GM21360 (cell line): ENCODE data around the gene KRT15.

Experiments
- ATAC-seq: cut with Tn5 transposase; IDR thresholded peaks from one replicate; pipeline ENCODE4 v1.9.1; 2021; ENCODE audit warnings: mild to moderate bottlenecking, moderate library complexity; ENCODE audit not compliant: unreplicated experiment

KRT15 gene

GRCh38 chr17:41505809-41506767, 12.6 kb downstream of the KRT15 start:
- ATAC-seq, result no peak

- no peak for ATAC-seq
These were observed 13.5 kb downstream of the KRT15 start, which contains the start of gene KRT13 for GRCh38 chr17:41505007-41505808. Gene KRT13, minus strand, starts transcription at chr17:41505612. Its CDS starts 62 bp downstream, at chr17:41505550.

GRCh38 chr17:41504246-41504977, 14.3 kb downstream of the KRT15 start:
- no peak for ATAC-seq

GRCh38 chr17:41503202-41503601, 15.5 kb downstream of the KRT15 start:
- no peak for ATAC-seq

GRCh38 chr17:41500131-41500911, 18.4 kb downstream of the KRT15 start:
- no peak for ATAC-seq

- no peak for ATAC-seq
These were observed 19.0 kb downstream of the KRT15 start for GRCh38 chr17:41499714-41500113.

- no peak for ATAC-seq
These were observed 20.4 kb downstream of the KRT15 start for GRCh38 chr17:41498276-41498675.

- ATAC-seq, result no peak
These were observed 21.7 kb downstream of the KRT15 start for GRCh38 chr17:41496803-41497484.

GRCh38 chr17:41494524-41494923, 24.2 kb downstream of the KRT15 start:
- no peak for ATAC-seq

GRCh38 chr17:41492771-41493170, 25.9 kb downstream of the KRT15 start:
- no peak for ATAC-seq

- ATAC-seq, result no peak
These were observed 26.3 kb downstream of the KRT15 start for GRCh38 chr17:41492351-41492750.

- no peak for ATAC-seq
These were observed 27.2 kb downstream of the KRT15 start for GRCh38 chr17:41491476-41491875.

GRCh38 chr17:41490000-41490990, 28.4 kb downstream of the KRT15 start:
- no peak for ATAC-seq

GRCh38 chr17:41489531-41489930, 29.2 kb downstream of the KRT15 start, which contains the start of gene KRT36:
Gene KRT36, minus strand, starts transcription at chr17:41489910. Its CDS starts 46 bp downstream, at chr17:41489864.
- ATAC-seq, result no peak

- ATAC-seq, result no peak
These were observed 31.7 kb downstream of the KRT15 start for GRCh38 chr17:41486809-41487530.

- no peak for ATAC-seq
These were observed 32.4 kb downstream of the KRT15 start for GRCh38 chr17:41486316-41486715.
